Upper lobe of left lung (tissue), 4 donors: ENCODE data around the gene BTRC.

Experiments
- POLR2A ChIP-seq, 4 donors: fragments of 450-650 bp; IDR thresholded peaks; one replicate each; pipeline ENCODE4 v1.5.1; 2016 to 2017; ENCODE audit warnings: antibody characterized with exemption in 4 of 4, mild to moderate bottlenecking in 2 of 4
- POLR2AphosphoS5 ChIP-seq, 2 donors: sonication (generic); formaldehyde crosslinking; IDR thresholded peaks; one replicate each; pipeline ENCODE4 v1.5.1; 2017; ENCODE audit warnings: antibody characterized with exemption in 2 of 2
- TF ChIP-seq, protein P1 (sequence below), 6 experiments: fragments of 450-650 bp in 4 of 6; fragments of 200-600 bp in 2 of 6; sonication (generic) in 2 of 6; IDR thresholded peaks; one replicate each; pipeline ENCODE4 v1.5.1; 2016 to 2019; ENCODE audit warnings: antibody characterized with exemption in 6 of 6

DNA sequence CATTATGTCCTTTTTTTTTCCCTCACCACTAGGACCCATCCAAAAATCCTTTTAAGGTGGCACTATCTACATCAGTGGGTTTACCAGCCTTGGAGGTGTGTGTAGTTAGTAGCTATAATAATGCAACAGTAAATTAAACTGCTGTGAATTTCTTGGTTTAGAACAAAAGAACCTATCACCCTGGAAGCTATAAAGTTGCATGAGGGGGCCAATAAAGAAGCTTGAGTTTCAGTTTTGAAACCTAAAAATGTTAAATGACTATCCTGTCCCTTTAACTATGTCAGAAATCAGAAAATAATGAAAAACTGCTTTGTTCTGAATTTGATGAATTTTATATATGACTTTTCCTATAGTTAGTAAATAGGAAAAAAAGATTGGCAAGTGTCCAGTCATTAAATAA lies 153.9 kb downstream of the BTRC start:
- TF ChIP-seq POLR2A (IDR thresholded peaks at IDR 0.05) = no peak
- TF ChIP-seq, protein P1, sequence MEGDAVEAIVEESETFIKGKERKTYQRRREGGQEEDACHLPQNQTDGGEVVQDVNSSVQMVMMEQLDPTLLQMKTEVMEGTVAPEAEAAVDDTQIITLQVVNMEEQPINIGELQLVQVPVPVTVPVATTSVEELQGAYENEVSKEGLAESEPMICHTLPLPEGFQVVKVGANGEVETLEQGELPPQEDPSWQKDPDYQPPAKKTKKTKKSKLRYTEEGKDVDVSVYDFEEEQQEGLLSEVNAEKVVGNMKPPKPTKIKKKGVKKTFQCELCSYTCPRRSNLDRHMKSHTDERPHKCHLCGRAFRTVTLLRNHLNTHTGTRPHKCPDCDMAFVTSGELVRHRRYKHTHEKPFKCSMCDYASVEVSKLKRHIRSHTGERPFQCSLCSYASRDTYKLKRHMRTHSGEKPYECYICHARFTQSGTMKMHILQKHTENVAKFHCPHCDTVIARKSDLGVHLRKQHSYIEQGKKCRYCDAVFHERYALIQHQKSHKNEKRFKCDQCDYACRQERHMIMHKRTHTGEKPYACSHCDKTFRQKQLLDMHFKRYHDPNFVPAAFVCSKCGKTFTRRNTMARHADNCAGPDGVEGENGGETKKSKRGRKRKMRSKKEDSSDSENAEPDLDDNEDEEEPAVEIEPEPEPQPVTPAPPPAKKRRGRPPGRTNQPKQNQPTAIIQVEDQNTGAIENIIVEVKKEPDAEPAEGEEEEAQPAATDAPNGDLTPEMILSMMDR (IDR thresholded peaks at IDR 0.05) = no peak
- TF ChIP-seq POLR2AphosphoS5 (IDR thresholded peaks at IDR 0.05) = no peak
